Activated CD4-positive, alpha-beta T cell treated with anti-CD3 and anti-CD28 coated beads for 1 hour (primary cell): ENCODE data around the gene TBX2.
"Not testable (repeated sequence)": the region's sequence is repeated elsewhere in the genome, so short reads cannot be mapped to it uniquely, and the experiment has no call there.

Experiments
- DNase-seq: peaks from one replicate; pipeline ENCODE4 v3.0.0-alpha.2; 2020

TBX2 gene

DNA sequence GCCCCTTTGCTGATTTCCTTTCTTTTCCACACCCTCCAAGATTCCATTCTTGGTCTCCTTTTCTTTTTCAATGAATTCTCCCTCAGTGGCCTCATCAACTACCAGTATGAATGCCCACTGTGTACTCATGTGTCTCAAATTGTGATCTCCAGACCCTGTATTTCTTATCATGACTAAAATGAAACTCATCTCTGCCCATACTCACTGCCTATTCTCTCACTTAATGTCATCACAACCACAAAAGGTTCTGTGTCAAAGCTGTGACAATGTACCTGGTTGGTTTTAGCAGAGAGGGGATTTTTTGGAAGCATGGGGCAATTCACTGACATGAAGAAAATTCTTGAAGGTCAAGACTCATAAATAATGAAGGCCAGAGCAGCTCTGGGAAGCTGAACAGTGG is 41.1 kb downstream of the TBX2 start:
- DNase-seq = no peak

DNA sequence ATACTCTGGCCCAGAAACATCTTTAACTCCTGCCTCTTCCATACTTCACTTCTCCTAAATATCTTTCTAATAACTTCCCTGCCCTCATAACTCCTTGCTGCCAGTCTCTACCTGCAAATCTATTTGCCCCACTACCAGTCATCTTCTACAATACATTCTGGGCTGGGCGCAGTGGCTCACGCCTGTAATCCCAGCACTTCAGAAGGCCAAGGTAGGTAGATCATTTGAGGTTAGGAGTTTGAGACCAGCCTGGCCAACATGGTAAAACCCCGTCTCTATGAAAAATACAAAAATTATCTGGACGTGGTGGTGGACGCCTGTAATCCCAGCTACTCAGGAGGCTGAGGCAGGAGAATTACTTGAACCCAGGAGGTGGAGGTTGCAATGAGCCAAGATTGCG is 41.9 kb downstream of the TBX2 start:
- DNase-seq = not testable (repeated sequence)

DNA sequence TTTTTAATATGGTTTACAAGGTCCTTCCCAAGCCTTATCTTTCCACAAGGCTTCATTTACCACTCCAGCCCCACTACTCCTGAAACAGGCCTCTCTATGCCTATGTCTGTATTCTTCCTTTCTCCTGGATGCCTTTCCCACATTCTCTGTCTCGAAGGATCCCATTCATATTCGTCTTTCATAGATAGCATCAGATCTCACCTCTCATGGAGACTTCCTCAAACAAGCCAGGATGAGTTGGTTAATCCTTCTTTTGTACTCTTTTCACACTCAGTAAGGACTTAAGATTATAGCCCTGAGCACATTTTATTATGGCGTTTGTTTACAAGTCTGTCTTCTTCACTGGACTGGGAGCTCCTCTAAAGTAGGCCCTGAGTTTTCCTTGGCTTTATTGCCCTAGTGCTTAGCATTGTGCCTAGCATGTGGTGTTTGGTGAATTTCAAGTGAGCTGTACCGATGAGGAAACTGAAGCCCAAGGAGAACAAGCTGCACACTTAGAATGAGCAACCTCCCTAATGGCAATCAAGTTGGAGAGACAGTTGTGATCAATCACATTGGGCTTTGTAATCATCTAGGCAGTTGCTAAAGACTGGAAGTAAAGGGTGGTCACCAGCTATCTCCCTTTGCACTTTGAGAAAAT is 42.6 kb downstream of the TBX2 start:
- no peak for DNase-seq

DNA sequence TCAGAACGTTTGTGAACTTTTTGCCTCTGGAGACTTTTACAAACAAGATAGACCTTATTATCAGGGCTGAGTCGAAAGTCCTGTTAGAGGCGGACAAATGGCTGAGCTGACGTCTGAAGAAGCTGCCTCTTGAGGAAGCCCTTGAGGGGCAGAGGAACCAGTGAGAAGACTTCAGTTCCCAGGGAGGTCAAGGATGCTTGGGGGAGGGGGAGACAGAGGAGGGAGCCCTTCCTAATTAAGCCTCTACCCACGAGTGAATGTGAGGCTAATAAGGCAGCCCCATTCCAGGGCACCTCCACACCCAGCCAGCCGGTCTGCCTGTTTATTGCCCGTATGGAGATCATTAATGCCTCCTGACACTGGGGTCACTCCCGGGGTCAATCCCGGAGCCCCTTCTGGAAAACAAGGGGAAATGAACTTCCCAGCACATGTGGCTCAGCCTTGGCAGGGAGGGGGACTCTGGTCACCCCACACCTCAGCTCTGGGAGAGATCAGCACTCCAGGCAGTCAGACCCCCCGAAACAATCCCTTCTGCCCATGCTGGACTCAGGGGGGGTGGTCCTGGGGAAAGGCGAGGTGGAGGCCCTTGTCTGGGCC is 43.3 kb downstream of the TBX2 start:
- no peak for DNase-seq

DNA sequence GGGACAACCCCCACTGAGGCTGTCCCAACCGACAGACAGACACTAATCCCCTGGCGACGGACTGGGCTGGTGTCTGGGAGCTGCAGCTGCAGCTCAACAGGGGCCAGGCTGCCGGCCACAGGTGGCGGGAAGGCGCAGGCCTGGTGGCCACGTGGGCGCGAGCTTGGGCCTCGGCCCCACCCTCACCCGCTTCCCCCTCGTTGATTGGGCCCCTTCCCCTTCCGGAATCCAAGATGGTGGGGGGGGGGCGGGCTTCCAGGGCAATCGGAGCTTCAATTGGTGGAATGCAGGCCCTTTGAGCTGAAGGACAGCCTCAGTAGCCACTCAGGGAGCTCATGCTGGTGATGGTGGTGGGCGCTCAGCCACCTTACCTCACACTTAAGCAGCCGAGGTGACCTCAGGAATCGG is 43.8 kb downstream of the TBX2 start:
- no peak for DNase-seq

DNA sequence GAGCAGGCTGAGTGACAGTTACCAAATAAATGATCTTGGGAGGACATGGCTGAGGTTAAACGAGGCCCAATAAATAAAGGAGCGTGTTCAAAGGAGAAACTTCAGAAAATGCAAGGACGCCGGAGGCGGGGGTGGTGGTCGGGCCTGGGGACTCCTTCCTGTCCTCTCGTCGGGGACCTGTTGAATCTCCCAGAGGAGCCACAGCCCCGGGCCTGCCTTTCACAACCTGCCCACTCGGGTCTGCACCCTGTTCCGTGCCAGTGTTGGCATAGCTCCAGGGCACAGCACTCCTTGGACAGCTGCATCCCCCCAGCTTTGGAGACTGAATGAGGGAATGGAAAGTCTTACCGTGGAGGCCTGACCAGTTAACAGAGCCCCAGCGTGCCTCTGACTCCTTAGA is 44.4 kb downstream of the TBX2 start:
- no peak for DNase-seq

DNA sequence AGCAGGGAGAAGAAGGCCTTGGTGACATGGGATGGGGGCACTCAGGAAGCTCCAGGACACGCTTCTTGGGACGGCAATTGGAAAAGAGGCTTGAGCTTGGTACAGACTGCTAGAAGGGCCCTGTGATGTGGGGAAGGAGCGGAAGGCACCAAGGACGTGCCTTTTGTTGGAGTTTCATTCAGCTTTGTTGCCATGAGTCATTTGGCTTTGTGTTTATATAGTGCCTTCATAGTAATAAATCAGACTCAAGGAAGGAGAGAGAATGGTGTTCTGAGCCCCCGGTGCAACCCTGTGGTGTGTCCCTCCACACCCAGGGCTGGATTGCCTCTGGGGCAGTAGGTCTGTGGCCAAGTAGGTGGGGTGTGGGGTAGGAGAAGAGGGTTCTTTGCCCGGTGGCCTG is 45.2 kb downstream of the TBX2 start:
- no peak for DNase-seq

DNA sequence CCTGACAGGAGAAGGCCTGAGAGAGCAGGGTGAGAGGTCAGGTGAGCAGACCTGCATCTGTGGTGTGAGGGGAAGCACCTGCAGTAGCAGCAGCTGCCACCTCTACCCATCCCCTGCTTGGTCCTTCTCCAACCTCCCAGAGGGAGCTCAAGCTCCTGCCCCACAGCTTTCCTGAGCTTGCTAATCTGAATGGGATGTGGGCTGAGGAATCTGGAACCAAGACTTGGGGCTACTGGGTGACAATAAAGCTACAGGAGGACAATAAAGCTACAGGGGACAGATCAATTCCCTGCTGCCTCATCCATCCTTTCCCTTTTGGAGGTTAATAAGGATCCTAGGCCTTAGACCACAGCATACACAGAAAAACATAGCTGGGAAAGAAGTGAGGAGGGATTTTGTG is 47.7 kb downstream of the TBX2 start:
- DNase-seq = no peak

DNA sequence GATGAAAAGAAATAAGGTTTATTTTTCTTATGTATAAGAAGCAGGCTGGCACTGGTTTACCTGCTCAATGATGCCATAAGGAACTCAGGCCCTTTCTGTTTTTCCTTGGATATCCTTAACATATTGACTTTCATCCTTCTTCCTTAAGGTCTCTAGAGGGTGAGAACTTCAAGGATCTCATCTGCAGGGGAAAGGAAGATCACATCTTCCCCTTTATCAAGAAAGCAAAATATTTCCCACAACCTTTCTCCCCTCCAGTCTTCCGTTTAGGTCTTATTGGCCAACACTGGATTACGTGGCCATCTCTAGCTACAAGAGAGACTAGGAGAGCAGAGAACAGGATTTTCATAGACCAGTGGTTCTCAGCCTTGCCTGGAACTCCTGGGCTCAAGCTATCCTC is 48.4 kb downstream of the TBX2 start:
- no peak for DNase-seq

DNA sequence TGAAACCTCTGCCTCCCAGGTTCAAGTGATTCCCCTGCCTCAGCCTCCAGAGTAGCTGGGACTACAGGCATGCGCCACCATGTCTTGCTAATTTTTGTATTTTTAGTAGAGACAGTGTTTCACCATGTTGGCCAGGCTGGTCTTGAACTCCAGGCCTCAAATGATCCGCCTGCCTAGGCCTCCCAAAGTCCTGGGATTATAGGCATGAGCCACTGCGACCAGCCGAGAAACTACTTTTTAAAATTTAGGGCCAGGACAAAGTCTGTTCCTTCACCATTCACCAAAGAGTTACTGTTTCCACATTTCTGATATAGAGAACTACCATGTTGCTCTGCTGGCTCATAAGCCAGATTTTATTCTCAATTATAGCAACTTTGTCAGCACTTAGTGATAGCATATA is 49.5 kb downstream of the TBX2 start:
- DNase-seq = not testable (repeated sequence)

DNA sequence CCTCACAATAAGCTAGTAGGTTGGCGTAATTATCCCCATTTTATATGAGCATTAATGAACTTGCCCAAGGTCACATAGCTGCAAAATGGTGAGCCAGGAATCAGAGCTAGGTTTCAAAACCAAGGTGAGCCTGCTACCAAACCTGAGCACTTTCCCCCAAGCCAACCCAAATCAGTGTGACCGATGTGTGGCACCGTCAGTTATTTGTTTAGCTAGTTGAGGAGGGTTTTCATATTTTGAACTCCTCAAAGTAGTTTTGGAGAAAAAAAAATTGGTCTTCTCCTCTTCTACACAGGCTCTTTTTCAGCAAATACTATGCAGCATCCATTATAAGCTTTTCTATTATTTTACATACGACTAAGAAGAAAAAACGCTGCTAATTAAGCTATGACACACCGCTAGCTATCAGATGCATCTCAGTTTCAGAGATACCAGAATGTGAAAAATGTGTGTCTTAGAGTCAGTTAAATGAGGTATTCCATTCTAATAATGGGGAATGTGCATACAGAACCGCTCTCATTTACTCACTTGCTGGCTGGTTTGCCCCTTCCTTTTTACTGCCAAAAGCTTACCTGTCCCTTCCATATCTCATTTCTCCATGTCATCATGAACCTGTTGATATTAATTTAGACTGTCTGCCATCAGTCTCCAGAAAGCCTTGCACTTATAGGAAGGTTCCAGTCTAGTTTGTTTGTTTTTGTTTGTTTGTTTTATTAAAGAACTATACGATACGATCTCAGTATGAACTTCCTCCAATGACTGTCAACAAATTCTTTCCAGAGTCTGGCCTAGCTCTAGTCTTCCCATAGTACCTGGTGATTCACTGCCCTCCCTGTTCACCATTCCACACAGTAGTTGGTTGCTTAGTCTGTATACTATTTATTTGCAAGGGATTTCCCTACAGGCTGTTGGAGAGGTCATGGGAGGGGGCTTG is 50.3 kb downstream of the TBX2 start:
- no peak for DNase-seq

DNA sequence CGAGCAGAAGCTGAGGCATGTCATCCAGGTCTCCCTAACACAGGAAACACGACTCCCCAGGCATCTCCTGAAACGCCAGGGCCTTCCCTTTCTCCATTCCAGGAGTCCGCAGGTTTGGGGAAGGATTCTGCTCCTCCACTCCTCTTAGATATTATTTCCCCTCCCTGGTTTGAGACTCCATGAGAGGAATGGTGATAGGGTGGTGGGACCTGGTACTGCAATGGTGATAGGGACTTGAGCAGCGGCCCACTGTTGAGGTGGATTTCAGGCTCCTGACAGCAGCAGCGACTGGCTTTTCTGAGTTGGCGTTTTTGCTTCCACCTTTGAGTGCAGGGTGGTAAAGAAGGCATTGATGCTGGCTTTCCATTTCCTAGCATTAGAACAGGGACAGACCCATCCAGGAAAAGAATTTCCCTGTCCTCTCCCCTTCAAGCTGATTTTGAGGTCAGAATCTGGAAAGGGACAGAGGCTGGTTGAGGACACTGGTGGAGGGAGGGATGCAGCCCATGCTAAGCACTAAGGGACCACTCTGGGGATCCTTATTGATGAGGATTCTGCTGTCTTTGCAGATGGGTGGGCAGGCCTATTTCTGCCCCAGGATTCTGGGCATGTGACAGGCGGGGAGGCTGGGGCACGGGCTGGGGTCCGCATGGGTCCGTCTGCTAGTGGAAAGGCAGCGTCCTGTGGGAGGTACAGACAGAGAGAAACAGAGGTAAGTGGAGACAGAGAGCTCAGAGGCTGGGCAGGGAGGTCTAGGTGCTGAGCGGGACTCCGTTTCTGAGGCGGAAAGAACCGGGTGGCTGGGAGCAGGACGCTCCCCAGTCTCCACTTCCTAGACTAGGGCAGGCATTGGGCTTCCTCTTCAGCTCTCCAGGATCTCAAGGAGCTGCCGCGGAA is 51.2 kb downstream of the TBX2 start:
- no peak for DNase-seq

DNA sequence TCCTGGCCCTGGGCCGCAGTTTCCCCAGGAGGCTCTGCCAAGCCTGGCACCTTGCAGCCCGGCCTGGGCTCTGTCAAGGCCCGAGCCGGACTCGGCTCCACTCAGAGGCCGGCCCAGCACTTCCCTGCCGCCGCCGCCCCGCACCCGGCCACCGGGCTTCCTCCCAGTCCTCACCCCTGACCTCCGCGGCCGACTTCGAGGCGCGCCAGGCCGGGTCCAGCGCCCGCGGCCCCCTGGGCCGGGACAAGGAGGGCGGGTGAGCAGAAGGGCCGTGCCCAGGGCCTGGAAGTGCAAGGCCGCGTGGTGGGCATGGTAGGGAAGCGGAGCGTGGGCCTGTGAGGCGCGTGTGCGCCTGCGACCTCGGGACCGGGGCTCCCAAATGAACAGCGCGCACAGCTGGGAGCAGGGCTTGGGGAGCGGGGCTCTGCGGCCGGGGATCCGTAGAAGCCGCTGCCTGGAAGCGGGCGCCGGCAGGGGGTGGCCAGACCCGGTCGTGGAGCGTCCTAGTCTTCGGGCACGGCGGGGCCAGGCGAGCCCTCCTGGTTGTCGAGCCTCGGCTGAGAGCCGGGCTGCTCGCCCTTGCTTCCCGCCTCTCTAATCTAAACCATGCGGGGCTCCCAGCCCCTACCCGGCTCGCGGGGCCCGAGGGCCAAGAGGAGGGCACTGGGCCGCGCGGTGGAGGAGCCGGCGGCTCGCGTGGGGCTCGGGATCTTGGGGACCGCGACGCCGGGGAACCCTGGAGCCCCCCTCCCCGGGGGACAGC is 52.1 kb downstream of the TBX2 start:
- DNase-seq = no peak

DNA sequence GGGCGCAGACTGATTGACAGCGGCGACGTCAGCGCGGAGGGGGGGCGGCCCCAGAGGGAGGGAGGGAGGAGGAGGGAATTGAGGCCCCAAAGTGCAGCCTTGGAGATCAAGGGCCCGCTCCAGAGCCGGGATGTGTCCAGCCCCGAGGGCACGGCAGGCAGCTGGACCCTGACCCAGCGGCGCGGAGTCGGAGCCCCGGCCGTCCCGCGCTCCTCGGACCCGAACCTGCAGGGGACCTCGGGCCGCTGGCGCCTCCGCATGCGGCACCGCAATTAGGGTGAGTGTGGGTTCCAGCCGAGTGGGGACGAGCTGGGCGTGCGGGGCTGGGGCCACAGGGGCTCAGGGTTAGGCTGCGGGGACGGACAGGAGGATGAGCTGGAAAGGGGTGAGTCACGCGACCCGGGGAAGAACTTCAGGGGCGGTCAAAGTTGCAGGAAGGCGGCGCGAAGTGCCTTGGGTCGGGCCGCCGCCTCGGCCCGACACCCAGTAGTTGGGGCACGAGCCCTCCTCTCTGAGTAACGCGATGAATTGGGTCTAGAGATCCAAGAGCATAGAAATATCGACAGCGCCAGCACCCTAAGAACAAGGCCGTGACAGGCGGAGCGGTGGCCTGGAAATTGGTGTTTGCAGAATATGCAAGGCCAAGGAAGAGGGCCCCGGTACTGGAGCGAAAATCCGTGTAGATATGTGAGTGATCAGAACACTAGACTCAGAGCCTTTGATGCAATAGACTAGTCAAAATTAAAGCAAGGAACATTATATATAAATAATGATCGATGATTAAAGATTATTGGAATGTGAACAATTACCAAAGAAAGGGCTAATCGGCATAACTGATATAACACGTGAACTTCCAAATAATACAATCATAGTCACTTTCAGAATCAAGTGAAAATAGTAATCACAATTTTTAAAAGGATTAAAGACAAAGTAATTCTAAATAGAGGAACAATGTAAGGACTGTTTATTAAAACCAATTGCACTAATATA is 53.0 kb downstream of the TBX2 start, which contains the start of gene TBX4:
Gene TBX4, plus strand, starts transcription at position 122 of the 990 bp plus-strand sequence. CDS start 4,069 bp downstream, outside the sequence.
- DNase-seq = no peak

DNA sequence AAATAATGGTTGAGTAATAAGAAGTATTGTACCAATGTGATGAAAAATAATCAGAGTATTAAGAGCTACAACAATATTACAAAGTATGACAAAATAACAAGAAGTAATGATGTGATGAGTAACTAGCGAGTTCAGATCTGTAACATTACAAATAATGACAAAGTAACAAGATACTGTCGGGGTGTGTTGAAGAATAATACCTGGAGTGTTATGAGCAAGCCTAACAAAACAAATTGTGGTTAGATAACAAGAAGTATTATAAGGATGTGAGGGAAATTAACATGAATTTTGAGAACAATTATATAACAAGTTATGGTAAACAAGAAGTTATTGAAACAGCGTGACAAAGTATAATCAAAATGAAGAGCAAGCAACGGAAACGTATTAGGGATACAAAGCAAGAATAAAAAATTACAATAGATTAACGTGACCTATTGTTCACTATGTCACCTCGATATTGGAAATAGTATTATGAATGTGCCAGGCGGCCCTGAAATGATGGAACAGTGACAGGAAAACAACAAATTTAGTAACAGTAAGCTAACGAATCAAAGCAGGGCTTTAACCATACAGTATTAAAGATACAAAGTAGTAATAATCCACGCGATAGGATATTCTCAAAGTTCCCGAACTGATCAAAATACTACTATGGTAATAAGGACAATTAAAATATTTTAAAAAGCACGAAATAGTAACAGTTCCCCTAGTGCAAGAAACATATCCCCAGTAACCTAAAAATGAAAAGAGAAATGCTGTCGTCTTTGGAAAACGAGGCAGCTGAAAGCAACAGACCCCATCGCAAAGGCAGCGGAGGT is 54.1 kb downstream of the TBX2 start:
- DNase-seq = no peak

DNA sequence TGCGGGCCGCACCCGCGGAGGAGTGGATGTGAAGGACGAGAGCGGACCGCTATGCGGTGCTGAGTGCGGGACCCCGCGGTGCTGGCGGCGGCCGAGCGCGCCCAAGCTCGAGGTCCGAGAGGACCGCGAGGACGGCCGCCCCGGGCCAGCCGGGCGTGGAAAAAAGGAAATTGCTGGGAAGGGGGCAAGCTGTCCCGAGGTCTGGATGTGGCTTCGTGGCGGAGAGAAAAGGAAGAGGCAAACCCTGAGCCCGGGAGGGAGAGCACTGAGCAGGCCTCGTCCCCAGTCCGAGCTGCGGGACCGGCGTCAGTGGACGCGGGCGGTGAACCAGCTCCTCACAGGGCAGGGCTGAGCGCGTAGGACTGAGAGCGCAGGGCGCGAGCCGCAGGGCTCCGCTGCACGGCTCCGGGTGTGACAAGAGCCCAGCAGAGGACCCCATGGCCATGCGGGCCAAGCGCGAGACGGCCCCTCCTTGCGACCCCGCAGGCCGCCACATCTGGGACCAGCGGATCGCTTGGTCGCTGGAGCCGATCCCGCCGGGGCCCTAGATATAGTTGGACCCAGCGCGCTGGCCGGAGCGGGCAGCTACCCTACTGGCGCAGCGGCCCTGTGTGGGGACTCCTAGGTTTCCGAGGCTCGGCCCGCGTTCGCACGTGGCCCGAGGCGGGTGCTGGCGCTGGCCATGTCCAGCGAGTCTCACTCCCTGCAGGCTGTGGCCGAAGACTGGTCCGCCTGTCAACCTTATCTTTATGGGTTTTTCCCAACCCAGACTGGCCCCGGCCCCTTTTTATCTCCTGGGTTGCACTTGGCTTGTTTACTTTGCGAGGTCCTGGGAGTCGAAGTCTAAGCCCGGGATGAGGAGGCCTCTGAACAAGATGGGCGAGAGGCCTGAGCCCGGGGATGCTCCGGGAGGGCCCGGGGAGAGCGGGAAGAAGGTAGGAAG is 55.0 kb downstream of the TBX2 start:
- no peak for DNase-seq

DNA sequence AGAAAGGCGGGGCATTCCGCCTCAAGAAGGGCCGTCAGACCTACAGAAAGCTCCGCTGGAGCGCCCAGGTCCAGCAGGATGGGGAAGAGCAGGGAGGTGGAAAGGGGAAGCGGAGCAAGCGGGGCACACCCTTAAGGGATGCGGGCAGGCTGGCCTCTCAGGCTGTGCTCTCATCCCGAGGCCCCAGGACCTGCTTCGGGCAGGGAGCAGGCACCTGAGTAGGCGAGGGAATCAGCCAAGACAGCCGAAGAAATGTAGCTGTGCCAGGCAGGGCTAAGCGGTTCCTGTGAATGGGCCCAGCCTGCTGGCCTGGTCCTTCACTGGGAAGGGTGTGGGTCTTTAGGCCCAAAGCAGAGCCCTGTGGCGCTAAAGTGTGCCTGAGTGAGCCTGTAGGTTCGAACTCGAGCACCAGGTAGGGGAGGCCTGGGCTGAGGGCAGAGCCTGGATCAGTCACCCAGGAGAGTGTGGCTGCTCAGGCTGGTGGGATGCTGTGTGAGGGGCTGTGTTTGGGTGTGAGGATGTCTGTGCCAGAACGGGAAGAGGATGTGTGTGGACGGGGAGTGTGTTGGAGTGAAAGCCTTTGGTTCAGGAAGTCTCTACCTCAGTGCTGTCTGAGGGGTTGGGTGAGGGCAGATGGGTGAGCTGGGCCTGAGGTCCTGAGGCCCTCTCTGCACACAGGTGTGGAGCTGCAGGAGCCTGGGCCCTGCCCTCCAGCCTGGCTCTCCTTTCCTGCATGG is 55.8 kb downstream of the TBX2 start:
- DNase-seq = no peak
